Heart left ventricle (tissue), 13 donors: ENCODE measurements around the gene CREBBP.

Experiments used
- POLR2A ChIP-seq, 2 donors: fragments of 450-650 bp; IDR thresholded peaks; one replicate each; pipeline ENCODE4 v1.6.1; 2017; ENCODE audit warnings: antibody characterized with exemption in 2 of 2, mild to moderate bottlenecking in 2 of 2, moderate library complexity in 2 of 2
- TF ChIP-seq, protein P1 (sequence below), 12 donors: fragments of 200-600 bp; sonication (generic) in 4 of 12; IDR thresholded peaks; one replicate each; pipeline versions ENCODE4 v1.5.0 to v1.8.0; 2018 to 2022; ENCODE audit warnings: antibody characterized with exemption in 12 of 12, mild to moderate bottlenecking in 5 of 12
- donor health status: ischemic (EF 13 %, LVEDD 7.1; RV severe dilation, severe dysfunction).
- donor health status: DM: no; HTN: yes; CAD: no.
- donor health status: DM: no; HTN: no; CAD: no.
- donor health status: ischemic (EF 25% LVEDD 6.9; RV normal size, moderate dysfunction).
- donor health status: ischemic (EF 25% LVEDD 5.7; RV mildly dilated, moderate dysfunction).
- donor health status: ischemic (EF 35%, LVEDD 5.7; RV mildly dilated, moderate dysfunction).
- donor health status: nonischemic (EF 11% LVEDD 7.7; RV severe dilation, severe dysfunction).
- donor health status: DM: yes; HTN: yes; CAD: no.
- donor health status: PGD.
- donor health status: ischemic (EF 29% LVEDD 5.4; RV normal size, mild dysfunction).
- donor health status: nonischemic (EF 23%, LVEDD 6.1; RV moderate dilation, normal function).

- TF ChIP-seq, protein P1, sequence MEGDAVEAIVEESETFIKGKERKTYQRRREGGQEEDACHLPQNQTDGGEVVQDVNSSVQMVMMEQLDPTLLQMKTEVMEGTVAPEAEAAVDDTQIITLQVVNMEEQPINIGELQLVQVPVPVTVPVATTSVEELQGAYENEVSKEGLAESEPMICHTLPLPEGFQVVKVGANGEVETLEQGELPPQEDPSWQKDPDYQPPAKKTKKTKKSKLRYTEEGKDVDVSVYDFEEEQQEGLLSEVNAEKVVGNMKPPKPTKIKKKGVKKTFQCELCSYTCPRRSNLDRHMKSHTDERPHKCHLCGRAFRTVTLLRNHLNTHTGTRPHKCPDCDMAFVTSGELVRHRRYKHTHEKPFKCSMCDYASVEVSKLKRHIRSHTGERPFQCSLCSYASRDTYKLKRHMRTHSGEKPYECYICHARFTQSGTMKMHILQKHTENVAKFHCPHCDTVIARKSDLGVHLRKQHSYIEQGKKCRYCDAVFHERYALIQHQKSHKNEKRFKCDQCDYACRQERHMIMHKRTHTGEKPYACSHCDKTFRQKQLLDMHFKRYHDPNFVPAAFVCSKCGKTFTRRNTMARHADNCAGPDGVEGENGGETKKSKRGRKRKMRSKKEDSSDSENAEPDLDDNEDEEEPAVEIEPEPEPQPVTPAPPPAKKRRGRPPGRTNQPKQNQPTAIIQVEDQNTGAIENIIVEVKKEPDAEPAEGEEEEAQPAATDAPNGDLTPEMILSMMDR (IDR thresholded peaks at IDR 0.05) = no peak
- TF ChIP-seq POLR2A (IDR thresholded peaks at IDR 0.05) = no peak
These were observed 88.8 kb downstream of the CREBBP start for GRCh38 chr16:3791701-3792100.
